ENCODE results near the gene TCF7L1. TPM values are rescaled to one million over a fixed set of nuclear protein-coding genes. Genes with fewer than 3 reads are reported as not detected.

Gene TCF7L1
- total RNA-seq, 2 donors from 2014 or later = 71.9 to 73.3 TPM

- no peak for TF ChIP-seq CTCF (conservative IDR thresholded peaks at IDR 0.05)
- peak overlapping the region; percentile 44 for H3K27ac Mint-ChIP-seq
- H3K27me3 ChIP-seq (ENCODE audit: control insufficient read depth, insufficient read depth, low read length, poor library complexity, severe bottlenecking) = no peaks in the 10 kb centered on the region
- no peak overlapping the region for H3K27ac ChIP-seq (ENCODE audit: low read depth, low read length)
- DNase-seq = peak; percentile 73
- H3K36me3 ChIP-seq (ENCODE audit: control insufficient read depth, insufficient read depth, low read length) = peaks cover 26% of the 10 kb centered on the region
- H3K4me3 ChIP-seq (ENCODE audit: low read length) = peak overlapping the region; percentile 92
- peaks cover 8% of the 10 kb centered on the region for H3K4me1 ChIP-seq (ENCODE audit: control insufficient read depth, insufficient read depth, low read length)
- no peak overlapping the region for H3K4me3 Mint-ChIP-seq
- H3K9ac ChIP-seq (ENCODE audit: extremely low read depth, low read length, poor library complexity, severe bottlenecking) = no peak overlapping the region
- peaks cover 4% of the 10 kb centered on the region for H3K36me3 Mint-ChIP-seq (ENCODE audit: low read depth)
- H3K4me1 Mint-ChIP-seq = peaks cover 21% of the 10 kb centered on the region
- H3K9me3 ChIP-seq (ENCODE audit: control insufficient read depth, low read length) = no peaks in the 10 kb centered on the region
- no peaks in the 10 kb centered on the region for H3K9me3 Mint-ChIP-seq
- peaks cover 2% of the 10 kb centered on the region for H3K27me3 Mint-ChIP-seq (ENCODE audit: insufficient read depth)
- 68 to 100% methylated on average over 1 to 2 of the region's 2 CpGs for WGBS, 2 experiments (ENCODE audit: insufficient coverage in 1 of 2, insufficient read length in 1 of 2)
Measured at GRCh38 chr2:85356186-85356585, 223.0 kb downstream of the TCF7L1 start.

GRCh38 chr2:85357736-85358135, 224.5 kb downstream of the TCF7L1 start:
- Mint-ChIP-seq H3K36me3 (ENCODE audit: low read depth) (peaks cover 13% of the 10 kb centered on the region), H3K9me3 (peaks cover 2% of the 10 kb centered on the region), H3K4me3 (no peak overlapping the region), H3K27ac (no peak overlapping the region), H3K4me1 (peaks cover 21% of the 10 kb centered on the region), H3K27me3 (ENCODE audit: insufficient read depth) (peaks cover 2% of the 10 kb centered on the region)
- 93 to 100% methylated on average over 3 of the region's 3 CpGs for WGBS, 2 experiments (ENCODE audit: insufficient coverage in 1 of 2, insufficient read length in 1 of 2)
- Histone ChIP-seq H3K27ac (ENCODE audit: low read depth, low read length) (no peak overlapping the region), H3K9ac (ENCODE audit: extremely low read depth, low read length, poor library complexity, severe bottlenecking) (no peak overlapping the region), H3K4me1 (ENCODE audit: control insufficient read depth, insufficient read depth, low read length) (peaks cover 8% of the 10 kb centered on the region), H3K36me3 (ENCODE audit: control insufficient read depth, insufficient read depth, low read length) (peaks cover 25% of the 10 kb centered on the region), H3K4me3 (ENCODE audit: low read length) (no peak overlapping the region), H3K9me3 (ENCODE audit: control insufficient read depth, low read length) (no peaks in the 10 kb centered on the region), H3K27me3 (ENCODE audit: control insufficient read depth, insufficient read depth, low read length, poor library complexity, severe bottlenecking) (no peaks in the 10 kb centered on the region)
- no peak for DNase-seq
- no peak for TF ChIP-seq CTCF (conservative IDR thresholded peaks at IDR 0.05)

Other genes with a start within 250 kb of the TCF7L1 start
- 1,000 to 10,000 TPM; 2,719 to 2,976 TPM for gene TMSB10, start 227.7 kb upstream of the TCF7L1 start, total RNA-seq
- gene KCMF1, start 162.2 kb upstream of the TCF7L1 start, total RNA-seq = 10 to 100 TPM; 71.8 to 86.8 TPM
- 10 to 100 TPM; 58.6 to 67.0 TPM for gene TGOLN2, start 194.6 kb downstream of the TCF7L1 start, total RNA-seq
- 10 to 100 TPM; 12.7 to 19.7 TPM for gene RETSAT, start 221.1 kb downstream of the TCF7L1 start, total RNA-seq
- 10 to 100 TPM; 12.4 to 18.9 TPM for gene ELMOD3, start 221.4 kb downstream of the TCF7L1 start, total RNA-seq

All from endodermal cell (in vitro differentiated cells).